GM19324 (cell line): ENCODE results near the gene EPB41L2.
"Not testable (repeated sequence)": the region's sequence is repeated elsewhere in the genome, so short reads cannot be mapped to it uniquely, and the experiment has no call there.

Source experiments
- ATAC-seq: cut with Tn5 transposase; IDR thresholded peaks from one replicate; pipeline ENCODE4 v1.9.1; 2021; ENCODE audit warnings: mild to moderate bottlenecking, moderate library complexity; ENCODE audit not compliant: unreplicated experiment, low FRiP score

Gene EPB41L2

DNA sequence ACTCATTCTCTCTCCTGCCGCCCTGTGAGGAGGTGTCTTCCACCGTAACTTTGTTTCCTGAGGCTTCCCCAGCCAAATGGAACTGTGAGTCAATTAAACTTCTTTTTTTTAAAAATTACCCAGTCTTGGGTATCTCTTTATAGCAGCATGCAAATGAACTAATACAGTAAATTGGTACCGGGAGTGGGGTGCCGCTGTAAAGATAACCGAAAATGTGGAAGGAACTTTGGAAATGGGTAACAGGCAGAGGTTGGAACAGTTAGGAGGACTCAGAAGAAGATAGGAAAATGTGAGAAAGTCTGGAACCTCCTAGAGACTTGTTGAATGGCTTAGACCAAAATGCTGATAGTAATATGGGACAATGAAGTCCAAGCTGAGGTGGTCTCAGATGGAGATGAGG is 55.8 kb downstream of the EPB41L2 start:
- no peak for ATAC-seq

DNA sequence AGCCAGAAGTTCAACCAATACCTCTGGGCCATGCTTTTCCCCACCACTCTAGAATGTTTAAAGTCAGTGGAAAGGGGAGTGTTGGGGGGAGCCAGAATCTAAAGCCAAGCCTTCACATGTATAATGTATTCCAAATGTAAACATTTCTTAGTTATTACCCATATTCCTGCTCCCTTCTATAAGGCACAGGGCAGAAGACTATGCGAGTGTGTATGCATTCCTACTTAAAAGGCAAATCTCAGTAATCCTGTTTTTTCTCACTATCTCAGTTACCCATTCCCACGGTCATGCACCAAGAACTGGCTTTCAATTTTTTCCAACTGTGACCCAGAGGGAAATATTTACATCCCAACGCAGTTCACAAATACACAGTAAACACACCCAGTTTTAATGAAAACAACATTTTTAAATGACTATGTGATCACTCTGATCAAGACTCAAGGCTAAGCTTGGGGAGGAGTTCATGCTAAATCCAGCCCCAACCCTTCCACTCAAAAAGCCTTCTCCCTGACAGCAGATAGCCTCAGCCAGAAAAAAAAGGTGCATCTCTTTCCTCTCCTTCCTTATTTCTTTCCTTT is 57.5 kb downstream of the EPB41L2 start:
- no peak for ATAC-seq

DNA sequence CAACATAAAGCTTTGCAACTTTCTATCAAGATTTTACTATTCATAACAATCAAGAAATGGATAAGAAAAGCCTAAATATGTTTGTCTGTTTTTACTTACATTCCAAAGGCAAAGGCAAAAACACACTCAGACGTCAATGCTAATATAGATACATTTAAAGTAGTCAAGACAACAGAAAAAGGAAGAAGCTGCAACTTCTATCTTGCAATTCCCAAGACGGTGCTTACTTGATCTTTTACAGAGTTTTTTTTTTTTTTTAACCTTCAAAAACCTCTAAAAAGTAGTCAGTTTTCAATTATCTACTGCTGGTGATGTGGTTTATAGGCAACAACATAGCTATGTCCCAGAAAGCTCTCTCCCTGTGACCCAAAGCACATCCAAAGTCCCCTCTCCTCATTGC is 58.1 kb downstream of the EPB41L2 start:
- ATAC-seq = no peak

DNA sequence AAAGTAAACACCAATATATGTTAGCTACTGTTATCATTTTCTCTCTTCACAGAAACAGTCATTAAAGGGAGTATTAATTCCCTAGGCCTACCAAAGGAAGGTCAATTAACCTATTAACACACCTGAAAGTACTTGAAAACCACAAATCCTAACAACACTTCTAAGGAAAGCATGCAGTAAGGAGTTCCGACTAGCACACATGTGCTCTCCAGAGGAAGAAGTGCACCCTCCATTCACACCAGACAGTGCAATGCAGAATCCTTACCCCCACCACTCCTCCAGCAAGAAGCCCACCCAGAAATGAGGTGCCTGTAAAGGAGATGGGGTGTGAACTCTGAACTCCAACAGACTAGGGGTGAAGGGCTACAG is 58.7 kb downstream of the EPB41L2 start:
- ATAC-seq = no peak

DNA sequence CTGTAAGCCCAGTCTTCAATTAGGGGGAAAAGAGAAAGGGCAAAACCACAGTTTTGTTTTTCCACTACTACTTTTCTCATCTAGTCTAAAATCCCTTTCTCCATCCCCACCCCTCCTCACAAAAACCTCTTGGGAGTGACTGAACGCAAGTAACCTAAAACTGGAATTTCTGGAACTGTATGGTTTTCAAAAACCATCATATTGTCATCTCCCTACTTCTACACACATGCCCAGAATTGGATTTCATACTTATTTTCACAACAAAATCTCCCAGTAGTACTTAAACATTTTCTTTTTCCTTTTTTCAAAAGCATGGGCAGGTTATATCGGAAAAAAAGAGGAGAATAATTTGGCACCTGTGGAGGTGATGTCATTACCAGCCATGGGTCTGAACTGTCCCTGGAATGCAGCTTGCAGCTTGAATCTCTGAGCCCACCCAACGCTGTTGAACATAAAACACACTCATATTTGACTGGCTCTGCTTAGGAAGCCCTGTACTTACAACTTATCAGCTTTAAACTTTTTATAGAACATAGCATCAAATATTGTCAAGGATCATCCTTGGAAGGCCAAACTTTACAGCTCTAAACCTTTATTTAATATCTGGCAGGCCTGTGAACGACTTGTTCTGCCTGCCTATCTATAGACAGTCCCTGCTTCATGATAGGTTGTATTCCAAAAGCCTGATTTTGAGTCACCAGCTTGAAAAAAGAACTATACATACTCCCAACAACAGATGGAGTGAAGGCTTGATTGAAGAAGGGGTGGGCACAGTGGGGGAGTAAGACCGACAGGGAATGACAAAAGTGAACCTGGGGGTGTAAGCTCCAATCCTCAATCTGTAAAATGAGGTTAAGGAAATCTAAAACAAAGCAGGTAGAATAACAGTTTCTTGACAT is 59.3 kb downstream of the EPB41L2 start:
- no peak for ATAC-seq

DNA sequence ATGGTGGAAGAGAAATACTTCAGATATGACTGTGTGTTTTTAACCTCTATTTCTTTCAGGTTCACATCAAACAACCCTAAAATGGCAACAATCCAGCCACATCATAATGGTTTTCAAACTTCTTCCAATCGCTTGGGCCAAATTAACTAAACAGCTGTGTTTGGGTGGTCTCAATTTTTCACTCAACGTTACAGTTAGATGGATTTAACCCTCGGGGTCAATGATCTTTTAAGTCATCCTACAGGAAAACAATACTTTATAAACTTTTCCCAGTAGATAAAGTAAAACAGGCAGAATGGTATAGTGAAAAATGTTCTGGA is 60.4 kb downstream of the EPB41L2 start:
- no peak for ATAC-seq

DNA sequence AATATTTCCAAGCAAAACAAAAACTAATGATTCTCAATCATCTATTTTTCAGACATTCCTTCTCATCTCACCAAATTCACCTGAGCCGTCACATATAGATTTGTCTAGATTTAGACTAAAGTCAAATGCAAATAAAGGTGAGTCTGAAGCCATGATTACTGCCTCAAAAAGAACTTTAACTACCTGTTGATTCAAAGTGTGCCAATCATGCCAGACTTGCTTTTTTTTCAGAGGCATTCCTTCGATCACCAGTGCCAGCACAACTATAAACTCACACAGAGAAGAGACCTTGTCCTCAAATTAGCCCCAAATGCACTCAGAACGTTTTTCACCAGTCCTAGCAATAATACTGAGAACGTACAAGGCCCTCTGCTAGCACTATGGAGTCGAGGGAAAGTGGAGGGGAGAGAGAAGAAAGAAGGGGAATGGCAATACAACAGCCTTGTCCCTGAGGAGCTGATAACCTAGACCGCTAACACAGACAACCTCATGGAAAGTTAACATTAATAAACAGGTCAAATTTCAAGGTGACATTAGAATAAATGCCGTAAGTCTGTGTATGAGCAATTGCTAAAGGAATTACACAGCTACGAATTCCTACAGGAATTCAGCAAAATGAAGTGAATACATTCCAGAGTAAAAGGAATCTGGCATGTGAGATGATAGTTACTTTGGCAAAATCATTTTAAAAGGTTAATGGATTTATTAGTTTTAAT is 60.9 kb downstream of the EPB41L2 start:
- no peak for ATAC-seq

DNA sequence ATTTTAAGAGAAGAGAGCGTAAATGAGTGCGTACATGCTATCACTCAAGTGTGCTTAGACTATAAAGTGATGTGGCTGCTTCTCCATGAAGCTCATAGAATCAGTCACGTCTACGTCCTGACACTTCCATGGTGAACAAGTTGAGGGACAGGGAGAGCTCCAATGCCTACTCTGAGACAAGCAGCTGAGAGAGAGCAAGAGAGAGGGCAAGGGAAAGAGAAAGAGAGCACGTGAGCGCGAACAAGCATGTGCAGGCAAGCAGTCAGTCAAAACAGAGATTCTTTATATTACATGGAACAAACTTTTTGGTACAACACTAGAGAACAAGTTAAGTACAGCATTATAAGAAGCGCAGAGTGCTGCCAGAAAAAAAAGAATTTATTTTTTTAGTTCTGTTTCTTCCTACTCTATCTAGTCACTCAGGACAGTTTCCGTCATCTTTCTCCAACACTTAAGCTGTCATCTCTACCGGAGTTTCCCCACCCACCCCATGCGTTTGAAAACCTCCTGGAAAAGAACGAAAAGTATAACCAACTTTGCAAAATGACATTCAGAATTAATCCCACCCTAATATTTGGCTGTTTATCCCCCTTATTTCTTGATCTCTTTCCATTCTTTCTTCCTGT is 61.8 kb downstream of the EPB41L2 start:
- no peak for ATAC-seq

DNA sequence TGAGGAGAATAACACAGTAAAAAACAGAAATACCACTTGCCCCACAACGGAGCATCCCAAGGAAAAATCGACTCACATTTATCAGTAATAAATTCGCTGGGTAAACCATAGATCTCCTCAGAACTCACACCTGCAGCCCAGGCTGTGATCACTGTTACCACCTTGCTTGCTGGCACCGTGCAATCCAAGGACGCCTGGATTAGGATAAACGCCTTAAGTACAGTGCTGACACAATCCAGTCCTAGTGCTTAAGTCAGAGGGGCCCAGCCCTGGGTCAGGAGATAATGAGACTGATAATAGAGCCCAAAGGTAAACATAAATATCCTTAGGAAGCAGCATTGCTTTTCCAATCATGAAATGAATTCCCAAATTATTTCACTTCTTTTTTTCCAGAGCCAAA is 62.5 kb downstream of the EPB41L2 start:
- no peak for ATAC-seq

DNA sequence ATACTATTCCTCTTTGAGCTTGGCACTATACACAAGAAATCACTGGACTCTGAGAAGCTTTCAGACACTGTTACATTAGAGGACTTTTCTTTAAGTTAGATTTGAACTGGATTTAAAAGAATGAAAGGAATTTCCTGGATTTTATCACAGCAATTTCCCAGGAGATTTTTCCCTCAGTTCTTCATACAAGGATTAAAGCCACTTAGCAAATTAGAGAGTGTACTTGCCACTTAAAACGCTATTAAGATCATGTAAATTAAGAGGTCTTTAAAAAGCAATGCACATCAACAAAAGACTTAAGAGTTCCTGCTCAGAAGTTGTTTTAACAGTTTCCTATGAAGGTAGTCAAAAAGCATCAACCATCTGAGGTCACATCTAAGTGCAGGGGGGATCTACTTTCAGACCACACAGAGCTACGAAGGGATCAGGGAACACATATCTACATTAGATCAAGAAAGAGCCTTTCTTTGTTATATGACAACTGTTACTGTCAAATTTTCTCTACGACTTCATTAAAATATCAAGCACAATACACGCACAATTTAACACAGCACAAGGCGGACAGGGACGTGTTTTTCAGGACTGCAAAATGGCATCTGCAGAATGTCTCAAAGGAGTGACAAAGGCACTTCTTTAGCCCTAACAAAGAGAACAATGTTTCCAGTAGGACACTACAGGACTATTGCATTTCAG is 65.8 kb downstream of the EPB41L2 start:
- ATAC-seq = no peak

DNA sequence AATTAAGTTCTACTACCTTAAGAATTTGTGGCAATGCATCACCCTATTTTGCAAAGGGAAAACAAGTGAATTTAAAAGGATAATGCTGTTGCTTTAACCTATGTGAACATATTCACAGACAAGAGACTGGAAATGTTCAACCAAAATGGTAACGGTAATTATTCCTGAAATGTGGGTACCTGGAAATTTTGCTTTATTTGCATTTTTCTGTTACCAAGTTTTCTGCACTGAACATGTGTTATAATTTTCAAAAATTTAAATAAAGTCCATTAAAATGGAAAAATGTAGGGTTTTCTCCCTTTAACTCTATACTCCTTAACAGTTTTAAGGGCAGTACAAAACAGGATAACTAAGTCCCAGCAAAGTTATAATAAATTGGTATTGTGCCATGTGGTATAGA is 66.4 kb downstream of the EPB41L2 start:
- ATAC-seq = no peak

DNA sequence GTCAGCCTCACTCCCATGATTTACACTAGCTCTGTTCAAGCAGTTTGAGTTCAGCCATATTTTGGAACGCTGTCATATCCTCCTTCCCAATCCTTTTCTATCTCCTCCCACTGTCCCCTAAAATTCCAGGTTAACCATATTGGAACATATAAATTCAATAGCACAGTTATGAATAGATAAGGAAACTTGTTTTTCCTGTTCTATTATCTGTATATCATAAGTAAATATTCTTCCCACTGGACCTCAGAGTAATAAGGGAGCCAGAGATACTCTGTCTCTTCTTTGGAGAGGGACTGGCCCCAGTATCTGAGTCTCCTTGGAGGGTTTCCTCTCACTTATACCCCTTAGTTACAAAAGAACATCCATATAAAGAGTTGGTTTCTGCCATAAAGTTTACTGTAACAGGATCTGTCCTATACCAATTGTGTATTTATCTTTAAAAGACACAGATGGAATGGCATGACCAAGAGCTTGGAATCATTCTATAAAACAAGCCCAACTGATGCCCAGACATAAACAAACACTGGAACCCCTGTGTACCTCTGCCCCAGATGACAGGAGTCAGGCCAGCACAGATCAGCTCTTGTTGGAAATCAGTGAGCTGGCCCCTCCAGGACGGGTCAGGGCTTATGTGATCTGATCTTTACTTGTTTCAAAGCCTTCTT is 67.1 kb downstream of the EPB41L2 start:
- ATAC-seq = no peak

DNA sequence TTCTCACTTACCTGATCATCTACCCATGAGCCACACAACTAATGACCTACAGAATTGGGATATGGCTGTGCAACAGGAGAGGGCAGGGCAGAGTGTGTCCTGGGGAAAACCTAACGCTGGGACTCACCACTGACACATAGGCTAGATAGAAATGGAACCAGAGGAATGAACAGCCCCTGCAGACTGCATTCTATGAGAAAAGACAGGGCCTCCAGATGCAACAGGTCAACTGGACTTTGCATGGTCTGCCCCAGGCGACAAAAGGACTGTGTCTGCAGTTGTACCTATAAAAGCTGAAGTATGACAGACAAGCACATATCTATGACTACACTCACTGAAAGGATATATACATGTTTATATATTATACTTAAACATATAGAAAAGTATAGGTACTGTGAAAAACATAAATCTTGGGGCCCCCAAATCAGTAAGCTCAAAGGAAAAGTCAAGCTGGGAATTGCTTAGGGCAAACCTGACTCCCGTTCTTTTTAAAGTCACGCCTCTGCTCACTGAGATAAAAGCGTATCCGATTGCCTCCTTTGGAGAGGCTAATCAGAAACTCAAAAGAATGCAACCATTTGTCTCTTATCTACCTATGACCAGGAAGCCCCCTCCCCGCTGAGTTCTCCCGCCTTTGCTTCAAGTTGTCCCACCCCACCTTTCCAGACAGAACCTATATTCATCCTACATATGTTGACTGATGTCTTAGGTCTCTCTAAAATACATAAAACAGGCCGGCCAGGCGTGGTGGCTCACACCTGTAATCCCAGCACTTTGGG is 68.5 kb downstream of the EPB41L2 start:
- ATAC-seq = no peak

DNA sequence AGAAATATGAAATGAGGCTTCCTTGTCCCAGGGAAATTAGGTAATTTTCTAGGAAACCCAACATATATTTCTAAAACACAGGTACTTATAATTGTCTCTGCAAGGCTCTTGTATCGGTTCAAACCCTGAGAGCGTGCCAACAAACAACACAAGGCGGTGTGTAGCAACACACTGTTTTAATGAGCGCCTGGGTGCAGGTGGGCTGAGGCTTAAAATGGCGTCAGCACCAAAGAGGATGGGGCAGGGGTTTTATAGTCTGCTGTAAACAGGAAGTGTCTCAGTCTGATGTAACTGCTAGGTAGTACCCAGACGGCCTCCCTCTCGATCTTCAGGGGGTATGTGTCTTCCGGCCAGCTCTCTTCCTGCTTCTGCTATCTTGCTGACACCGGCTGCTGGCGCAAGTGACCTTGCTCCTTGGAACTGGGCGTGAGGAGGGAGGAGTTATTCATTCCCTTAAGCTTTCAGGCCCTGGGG is 69.7 kb downstream of the EPB41L2 start:
- no peak for ATAC-seq

DNA sequence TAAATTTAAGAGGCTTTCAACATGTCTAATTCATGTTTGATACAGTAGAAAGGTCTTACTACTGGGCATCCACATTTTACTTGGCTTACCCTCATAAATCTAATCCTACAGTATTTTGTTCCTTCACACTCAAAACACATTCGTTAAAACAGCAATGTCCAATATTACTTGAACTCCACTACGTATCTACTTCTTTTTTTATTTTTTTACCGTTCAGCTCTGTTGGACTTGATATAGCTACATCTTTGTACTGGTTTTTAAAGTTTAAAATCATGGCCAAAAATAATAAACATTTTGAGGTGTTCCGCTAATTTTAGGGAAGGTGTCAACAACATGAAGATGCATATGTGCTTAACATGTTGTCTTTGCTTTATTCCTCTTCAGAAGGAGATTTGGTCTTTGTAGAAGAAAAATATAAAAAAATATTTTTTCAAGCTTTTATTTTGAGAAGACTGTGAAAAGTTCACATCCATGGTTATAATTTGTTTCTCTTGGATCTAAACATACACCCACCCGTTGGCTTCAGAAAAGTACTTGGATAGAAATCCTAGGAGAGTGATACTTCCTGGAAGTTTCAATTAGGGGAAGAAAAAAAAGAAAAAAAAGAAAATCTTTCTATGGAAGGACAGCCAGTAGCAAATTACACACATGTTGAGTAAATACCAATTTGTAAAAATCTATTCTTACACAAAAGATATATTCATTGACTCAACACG is 71.5 kb downstream of the EPB41L2 start:
- ATAC-seq = no peak

DNA sequence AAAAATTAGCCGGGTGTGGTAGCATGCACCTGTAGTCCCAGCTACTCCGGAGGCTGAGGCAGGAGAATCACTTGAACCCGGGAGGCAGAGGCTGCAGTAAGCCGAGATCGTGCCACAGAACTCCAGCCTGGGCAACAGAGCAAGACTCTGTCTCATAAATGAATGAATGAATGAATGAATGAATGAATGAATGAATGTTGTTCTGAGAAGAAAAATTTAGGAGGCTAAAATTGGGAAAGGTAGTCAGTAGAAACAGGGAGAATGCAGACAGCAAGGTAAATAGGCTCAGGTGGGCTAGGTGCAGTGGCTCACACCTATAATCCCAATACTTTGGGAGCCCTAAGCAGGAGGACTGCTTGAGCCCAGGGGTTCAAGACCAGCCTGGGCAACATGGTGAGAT is 75.5 kb downstream of the EPB41L2 start:
- not testable (repeated sequence) for ATAC-seq

DNA sequence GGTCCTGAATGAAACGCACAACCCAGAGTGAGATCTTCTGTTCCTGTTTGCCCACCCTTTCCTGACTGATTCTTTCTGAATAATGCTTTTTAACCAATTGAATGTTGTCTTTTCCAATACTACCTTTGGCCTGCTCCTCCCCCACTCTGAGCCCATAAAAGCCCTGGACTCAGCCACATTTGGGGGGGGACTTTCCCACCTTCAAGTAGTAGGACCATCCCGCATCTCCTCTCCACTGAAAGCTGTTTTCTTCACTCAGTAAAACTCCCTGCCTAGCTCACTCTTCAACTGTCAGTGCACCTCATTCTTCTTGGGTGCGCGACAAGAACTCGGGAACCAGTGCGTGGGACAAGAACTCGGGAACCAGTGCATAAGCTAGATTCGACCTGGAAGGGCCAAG is 77.9 kb downstream of the EPB41L2 start:
- no peak for ATAC-seq

DNA sequence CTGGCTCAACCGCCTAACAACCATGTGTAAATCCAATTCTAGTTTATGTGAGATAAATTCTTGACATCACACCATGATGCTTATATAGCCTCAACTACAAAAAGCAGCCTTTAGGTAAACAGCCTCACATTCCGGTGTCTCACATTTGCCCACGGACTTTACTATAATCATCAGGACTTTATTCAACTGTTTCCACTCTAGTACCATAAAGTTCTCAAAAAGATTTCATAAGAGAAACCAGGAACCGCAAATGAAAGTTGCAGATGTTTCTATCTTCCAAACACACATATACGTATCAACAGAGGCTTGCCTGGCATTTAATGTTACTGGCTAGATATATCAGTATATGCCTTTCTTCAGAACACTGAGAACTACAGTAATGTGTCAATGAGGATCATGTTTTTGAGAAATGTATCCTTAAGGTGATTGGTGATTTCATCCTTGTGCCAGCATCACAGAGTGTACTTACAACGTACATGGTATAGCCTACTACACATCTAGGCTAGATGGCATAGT is 80.0 kb downstream of the EPB41L2 start:
- ATAC-seq = no peak
